Glutamatergic neuron (in vitro differentiated cells): ENCODE results near the gene GATAD1. TPM values are rescaled to one million over a fixed set of nuclear protein-coding genes. Genes with fewer than 3 reads are reported as not detected.
"Not testable (repeated sequence)": the region's sequence is repeated elsewhere in the genome, so short reads cannot be mapped to it uniquely, and the experiment has no call there.

Experiments
- DNase-seq: peaks from one replicate; pipeline ENCODE4 v3.0.0; 2022
- H3K27ac Mint-ChIP-seq: one replicate; pipeline ENCODE4 v1.8.0; 2020; ENCODE audit warnings: mild to moderate bottlenecking, mixed read lengths, inconsistent platforms; ENCODE audit not compliant: unreplicated experiment
- H3K27me3 Mint-ChIP-seq: one replicate; pipeline ENCODE4 v1.8.0; 2020; ENCODE audit warnings: mild to moderate bottlenecking, moderate library complexity, mixed read lengths, inconsistent platforms; ENCODE audit not compliant: unreplicated experiment
- H3K36me3 Mint-ChIP-seq: one replicate; pipeline ENCODE4 v1.8.0; 2020; ENCODE audit warnings: mild to moderate bottlenecking, mixed read lengths, inconsistent platforms; ENCODE audit not compliant: unreplicated experiment
- H3K4me1 Mint-ChIP-seq: one replicate; pipeline ENCODE4 v1.8.0; 2020; ENCODE audit warnings: mild to moderate bottlenecking, low read depth, mixed read lengths, inconsistent platforms; ENCODE audit not compliant: unreplicated experiment
- H3K4me3 Mint-ChIP-seq: one replicate; pipeline ENCODE4 v1.8.0; 2020; ENCODE audit warnings: mild to moderate bottlenecking, mixed read lengths, inconsistent platforms; ENCODE audit not compliant: unreplicated experiment
- H3K9me3 Mint-ChIP-seq: one replicate; pipeline ENCODE4 v1.8.0; 2020; ENCODE audit warnings: mild to moderate bottlenecking, moderate library complexity, mixed read lengths, inconsistent platforms; ENCODE audit not compliant: unreplicated experiment
- total RNA-seq: library from RNA; stranded (reverse); fragmentation: NEBNext Ultra II Directional; extraction: Animal tissue kit (Norgen Biotek cat#: 25700); gene quantifications from one replicate; pipeline ENCODE4 v1.2.1, GENCODE V29; 2021; ENCODE audit not compliant: unreplicated experiment
- TF ChIP-seq, protein P1 (sequence below): fragments of 200-600 bp; sonication (generic); IDR thresholded peaks from one replicate; pipeline ENCODE4 v1.5.0; 2021; ENCODE audit not compliant: partially characterized antibody, unreplicated experiment

GATAD1 gene
- total RNA-seq, 1 donor from 2014 or later = 20.3 TPM

DNA sequence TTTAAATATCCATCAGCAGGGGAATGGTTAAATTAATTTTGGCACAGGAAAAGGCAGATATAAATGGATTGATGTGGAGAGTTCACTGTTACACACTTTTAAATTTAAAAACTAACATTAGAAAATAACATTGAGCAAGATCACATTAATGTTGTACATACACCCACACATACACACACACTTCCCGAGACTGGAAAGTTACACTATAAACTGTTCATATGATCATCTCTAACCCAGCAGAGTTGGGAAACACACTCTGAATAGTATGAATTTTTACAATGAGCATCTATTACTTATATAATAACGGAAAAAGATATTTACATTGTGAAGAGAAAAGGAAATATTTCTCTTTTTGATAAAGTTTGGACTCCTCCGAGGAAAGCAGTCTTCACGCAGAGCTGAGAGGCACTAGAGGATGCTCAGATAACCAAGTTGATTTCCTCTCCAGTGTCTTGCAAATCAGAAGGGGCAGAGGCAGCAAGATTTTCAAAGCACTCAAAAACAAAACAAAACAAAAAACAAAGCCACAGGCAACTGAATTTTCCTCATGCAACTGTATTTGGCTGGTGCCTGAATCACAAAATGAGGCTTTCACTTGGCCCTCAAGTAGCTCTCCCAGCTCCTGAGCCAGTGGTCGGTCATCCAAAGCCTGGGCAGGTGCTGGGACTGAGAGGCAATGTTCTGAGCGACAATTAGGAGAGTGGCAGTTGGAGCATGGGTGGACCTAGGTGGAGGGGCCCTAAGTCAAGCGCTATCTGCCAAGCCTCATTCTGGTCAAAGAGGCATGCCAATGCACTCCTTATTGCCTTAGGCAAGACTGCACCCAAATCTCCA lies 10.5 kb upstream of the GATAD1 start:
- Mint-ChIP-seq H3K4me3 (no peak overlapping the region), H3K4me1 (no peaks in the 10 kb centered on the region), H3K9me3 (peaks cover 2% of the 10 kb centered on the region), H3K27me3 (no peaks in the 10 kb centered on the region), H3K36me3 (no peaks in the 10 kb centered on the region), H3K27ac (no peak overlapping the region)
- no peak for DNase-seq
- TF ChIP-seq, protein P1, sequence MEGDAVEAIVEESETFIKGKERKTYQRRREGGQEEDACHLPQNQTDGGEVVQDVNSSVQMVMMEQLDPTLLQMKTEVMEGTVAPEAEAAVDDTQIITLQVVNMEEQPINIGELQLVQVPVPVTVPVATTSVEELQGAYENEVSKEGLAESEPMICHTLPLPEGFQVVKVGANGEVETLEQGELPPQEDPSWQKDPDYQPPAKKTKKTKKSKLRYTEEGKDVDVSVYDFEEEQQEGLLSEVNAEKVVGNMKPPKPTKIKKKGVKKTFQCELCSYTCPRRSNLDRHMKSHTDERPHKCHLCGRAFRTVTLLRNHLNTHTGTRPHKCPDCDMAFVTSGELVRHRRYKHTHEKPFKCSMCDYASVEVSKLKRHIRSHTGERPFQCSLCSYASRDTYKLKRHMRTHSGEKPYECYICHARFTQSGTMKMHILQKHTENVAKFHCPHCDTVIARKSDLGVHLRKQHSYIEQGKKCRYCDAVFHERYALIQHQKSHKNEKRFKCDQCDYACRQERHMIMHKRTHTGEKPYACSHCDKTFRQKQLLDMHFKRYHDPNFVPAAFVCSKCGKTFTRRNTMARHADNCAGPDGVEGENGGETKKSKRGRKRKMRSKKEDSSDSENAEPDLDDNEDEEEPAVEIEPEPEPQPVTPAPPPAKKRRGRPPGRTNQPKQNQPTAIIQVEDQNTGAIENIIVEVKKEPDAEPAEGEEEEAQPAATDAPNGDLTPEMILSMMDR = no peak

DNA sequence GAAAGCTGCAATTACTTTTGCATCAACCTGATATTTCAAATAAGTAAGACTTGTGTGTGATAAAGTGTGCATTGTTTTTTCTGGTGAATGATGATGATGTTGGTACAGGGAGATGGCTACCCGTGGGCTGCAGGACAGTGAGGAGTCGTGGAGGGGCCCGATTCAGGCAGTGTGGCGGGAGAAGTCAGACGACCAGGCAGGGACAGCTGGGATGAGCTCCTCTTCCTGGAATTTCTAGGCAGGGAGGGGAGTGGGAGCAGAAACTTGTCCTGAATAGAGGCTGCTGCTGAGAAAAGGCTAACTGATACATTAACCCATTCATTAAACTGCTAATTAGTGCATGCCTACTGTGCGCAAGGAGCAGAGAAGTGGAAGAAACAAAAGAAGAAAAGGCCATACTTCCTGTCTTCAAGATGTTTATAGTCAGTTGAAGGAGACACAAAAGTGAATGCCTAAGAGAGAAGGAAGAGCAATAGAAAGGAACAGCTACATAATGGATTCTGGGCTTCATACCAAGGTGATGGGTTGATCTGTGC lies 9.3 kb upstream of the GATAD1 start:
- Mint-ChIP-seq H3K4me3 (no peak overlapping the region), H3K36me3 (no peaks in the 10 kb centered on the region), H3K9me3 (peaks cover 2% of the 10 kb centered on the region), H3K4me1 (no peaks in the 10 kb centered on the region), H3K27ac (no peak overlapping the region), H3K27me3 (no peaks in the 10 kb centered on the region)
- DNase-seq = no peak
- TF ChIP-seq, protein P1 = no peak

DNA sequence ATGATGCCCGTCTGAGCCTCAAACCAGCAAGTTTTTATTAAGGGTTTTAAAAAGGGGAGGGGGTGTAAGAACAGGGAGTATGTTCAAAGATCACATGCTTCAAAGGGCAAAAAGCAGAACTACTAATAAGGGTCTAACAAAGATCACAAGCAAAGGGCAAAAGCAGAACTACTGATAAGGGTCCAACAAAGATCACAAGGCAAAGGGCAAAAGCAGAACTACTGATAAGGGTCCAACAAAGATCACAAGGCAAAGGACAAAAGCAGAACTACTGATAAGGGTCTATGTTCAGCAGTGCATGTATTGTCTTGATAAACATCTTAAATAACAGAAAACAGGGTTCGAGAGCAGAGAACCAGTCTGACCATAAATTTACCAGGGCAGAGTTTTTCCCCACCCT lies 4.6 kb upstream of the GATAD1 start:
- not testable (repeated sequence) for H3K4me3 Mint-ChIP-seq, H3K4me1 Mint-ChIP-seq, DNase-seq, H3K27ac Mint-ChIP-seq, H3K9me3 Mint-ChIP-seq, H3K27me3 Mint-ChIP-seq, H3K36me3 Mint-ChIP-seq

DNA sequence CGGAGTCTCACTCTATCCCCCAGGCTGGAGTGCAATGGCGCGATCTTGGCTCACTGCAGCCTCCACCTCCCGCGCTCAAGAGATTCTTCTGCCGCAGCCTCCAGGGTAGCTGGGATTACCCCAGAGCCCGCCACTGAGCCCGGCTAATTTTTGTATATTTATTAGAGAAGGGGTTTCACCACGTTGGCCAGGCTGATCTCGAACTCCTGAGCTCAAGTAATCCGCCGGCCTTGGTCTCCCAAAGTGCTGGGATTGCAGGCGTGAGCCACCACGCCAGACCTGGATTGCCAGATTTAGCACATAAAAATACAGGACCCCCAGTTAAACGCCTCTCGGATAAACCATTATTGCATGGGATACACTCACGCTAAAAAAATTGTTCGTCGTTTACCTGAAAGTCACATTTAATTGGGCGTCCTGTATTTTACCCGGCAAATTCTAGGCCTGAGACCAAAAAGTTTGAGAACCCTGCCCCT lies 375 bp upstream of the GATAD1 start:
- H3K27me3 Mint-ChIP-seq = no peaks in the 10 kb centered on the region
- no peaks in the 10 kb centered on the region for H3K36me3 Mint-ChIP-seq
- TF ChIP-seq, protein P1 = no peak
- no peaks in the 10 kb centered on the region for H3K9me3 Mint-ChIP-seq
- peaks cover 4% of the 10 kb centered on the region for H3K4me1 Mint-ChIP-seq
- peak overlapping the region; percentile 67 for H3K4me3 Mint-ChIP-seq
- no peak overlapping the region for H3K27ac Mint-ChIP-seq
- no peak for DNase-seq

DNA sequence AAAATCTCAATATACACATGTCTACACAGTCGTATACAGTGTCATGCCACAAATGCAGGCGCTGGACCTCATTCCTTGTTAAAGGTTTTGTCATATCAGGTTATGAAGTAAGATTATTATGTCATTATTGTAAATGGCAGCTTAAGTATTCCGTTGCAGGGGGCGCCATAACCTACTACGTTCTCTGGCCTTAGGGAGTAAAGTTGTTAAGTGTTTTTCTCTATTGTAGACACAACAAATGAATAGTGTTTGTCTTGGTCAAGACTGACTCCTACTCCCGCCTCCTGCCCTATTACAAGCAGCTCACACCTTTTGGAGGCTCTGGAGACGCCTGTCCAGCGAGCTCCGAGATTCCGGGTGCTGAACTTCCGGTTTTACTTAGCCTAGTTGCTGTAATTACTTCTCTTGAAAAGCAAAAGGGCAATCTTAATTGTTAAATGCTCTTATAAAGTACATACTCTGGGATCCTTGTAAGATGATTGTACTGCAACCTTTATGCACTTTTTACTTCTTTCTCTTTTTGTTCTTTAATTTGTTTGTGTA lies 994 bp downstream of the GATAD1 start:
- Mint-ChIP-seq H3K4me1 (peaks cover 4% of the 10 kb centered on the region), H3K27ac (peak overlapping the region; percentile 70), H3K36me3 (no peaks in the 10 kb centered on the region), H3K4me3 (peak overlapping the region; percentile 91), H3K27me3 (no peaks in the 10 kb centered on the region), H3K9me3 (no peaks in the 10 kb centered on the region)
- TF ChIP-seq, protein P1 = no peak
- peak; percentile 19 for DNase-seq
